Activated CD4-positive, alpha-beta T cell treated with anti-CD3 and anti-CD28 coated beads for 36 hours (primary cell): ENCODE data around the gene MYADML2. TPM values are rescaled to one million over a fixed set of nuclear protein-coding genes. Genes with fewer than 3 reads are reported as not detected.

Experiments
- ATAC-seq: fragments of 200-7000 bp; cut with Tn5 transposase; one replicate; pipeline ENCODE4 v1.10.0; 2021; ENCODE audit warnings: mild to moderate bottlenecking, moderate library complexity
- CTCF ChIA-PET: fragments of 350-600 bp; sonication (Branson Sonifier 250); formaldehyde crosslinking; loops from one replicate; lab custom pipeline; 2021; ENCODE audit warnings: antibody characterized with exemption; lab: Charles Lee
- POLR2A ChIA-PET: fragments of 350-600 bp; sonication (Branson Sonifier 250); formaldehyde crosslinking; loops from one replicate; lab custom pipeline; 2021; ENCODE audit warnings: antibody characterized with exemption, inconsistent platforms; lab: Charles Lee
- DNase-seq: peaks from one replicate; pipeline ENCODE4 v3.0.0-alpha.2; 2020
- H3K27ac Mint-ChIP-seq: one replicate; pipeline ENCODE4 v1.8.0; 2021; ENCODE audit warnings: mixed read lengths
- H3K27me3 Mint-ChIP-seq: one replicate; pipeline ENCODE4 v1.8.0; 2021; ENCODE audit warnings: mixed read lengths
- H3K36me3 Mint-ChIP-seq: one replicate; pipeline ENCODE4 v1.8.0; 2021; ENCODE audit warnings: low read depth, mixed read lengths
- H3K4me1 Mint-ChIP-seq: one replicate; pipeline ENCODE4 v1.8.0; 2021; ENCODE audit warnings: mixed read lengths
- H3K4me3 Mint-ChIP-seq: one replicate; pipeline ENCODE4 v1.8.0; 2021; ENCODE audit warnings: mild to moderate bottlenecking, moderate library complexity, mixed read lengths
- H3K9me3 Mint-ChIP-seq: one replicate; pipeline ENCODE4 v1.8.0; 2021; ENCODE audit warnings: low read depth, mixed read lengths
- intact Hi-C, 2 experiments: fragments of 100-400 bp; cut with DNase I in 1 of 2; cut with micrococcal nuclease in 1 of 2; formaldehyde crosslinking; loops; one replicate each; pipeline versions ENCODE4 v1.14.2 to v1.15.1; 2022 to 2024; cut with DNase I, micrococcal nuclease
- total RNA-seq, 2 experiments: library from RNA; stranded (reverse); gene quantifications; one replicate each; pipeline ENCODE4 v1.2.3, GENCODE V29; 2021

The MYADML2 gene
- total RNA-seq, 2 experiments from 2014 or later, result not detected

GRCh38 chr17:81962499-81963441, 15.7 kb upstream of the MYADML2 start:
- DNase-seq (no peak), ATAC-seq (no peak)
- Mint-ChIP-seq H3K36me3 (no peaks in the 10 kb centered on the region), H3K27me3 (peaks cover 11% of the 10 kb centered on the region), H3K4me1 (no peaks in the 10 kb centered on the region), H3K9me3 (no peaks in the 10 kb centered on the region), H3K27ac (no peak overlapping the region), H3K4me3 (no peak overlapping the region)
- CTCF ChIA-PET, result interaction anchor here (0.6 kb wide), 3 partner anchors 40 to 436 kb away, joined by 3 read pairs; no protein-coding TSS in a partner anchor
- POLR2A ChIA-PET, result interaction anchor here (0.6 kb wide), 1 partner anchor 10 kb away, joined by 4 read pairs; no protein-coding TSS in a partner anchor
- intact Hi-C loops, result no loop called here

GRCh38 chr17:81961521-81962498, 14.8 kb upstream of the MYADML2 start:
- ChIA-PET POLR2A (no interaction called here), CTCF (interaction anchor here (0.6 kb wide), 1 partner anchor 41 kb away, joined by 3 read pairs; no protein-coding TSS in a partner anchor)
- H3K4me3 Mint-ChIP-seq, result no peak overlapping the region
- peaks cover 11% of the 10 kb centered on the region for H3K27me3 Mint-ChIP-seq
- no peaks in the 10 kb centered on the region for H3K36me3 Mint-ChIP-seq
- ATAC-seq (no peak), DNase-seq (no peak)
- no peaks in the 10 kb centered on the region for H3K9me3 Mint-ChIP-seq
- H3K27ac Mint-ChIP-seq, result no peak overlapping the region
- no peaks in the 10 kb centered on the region for H3K4me1 Mint-ChIP-seq
- intact Hi-C loops, result loop anchor here in 1 of 2 experiments (2.0 kb wide), 1 partner anchor 193 kb away; no protein-coding TSS in a partner anchor

GRCh38 chr17:81961087-81961511, 14.1 kb upstream of the MYADML2 start, which contains the start of gene NOTUM:
TSS of gene NOTUM (minus strand) at chr17:81961187. CDS start at chr17:81960909, 278 bp downstream.
- DNase-seq (no peak), ATAC-seq (no peak)
- no peak within 1 kb of the TSS for H3K4me3 Mint-ChIP-seq
- no peaks in the 10 kb centered on the region for H3K9me3 Mint-ChIP-seq
- intact Hi-C loops, result loop anchor here in 1 of 2 experiments (2.0 kb wide), 1 partner anchor 194 kb away; no protein-coding TSS in a partner anchor
- H3K27me3 Mint-ChIP-seq, result peaks cover 11% of the 10 kb centered on the region
- CTCF ChIA-PET, result interaction anchor here (0.5 to 2.3 kb wide), 3 partner anchors 23 to 61 kb away, joined by 3 to 54 read pairs (median 8); partner anchors contain the start of genes CENPX and LRRC45
- no peak within 1 kb of the TSS for H3K27ac Mint-ChIP-seq
- no peaks in the 10 kb centered on the region for H3K4me1 Mint-ChIP-seq
- POLR2A ChIA-PET, result no interaction called here
- H3K36me3 Mint-ChIP-seq, result no peaks in the 10 kb centered on the region

- POLR2A ChIA-PET, result interaction anchor here (1.1 kb wide), 1 partner anchor 61 kb away, joined by 3 read pairs; no protein-coding TSS in a partner anchor
- intact Hi-C loops, result loop anchor here in 1 of 2 experiments (2.0 kb wide), 1 partner anchor 194 kb away; no protein-coding TSS in a partner anchor
- Mint-ChIP-seq H3K27me3 (peaks cover 11% of the 10 kb centered on the region), H3K27ac (no peak overlapping the region), H3K9me3 (no peaks in the 10 kb centered on the region), H3K36me3 (no peaks in the 10 kb centered on the region), H3K4me1 (no peaks in the 10 kb centered on the region), H3K4me3 (no peak overlapping the region)
- DNase-seq, result peak; percentile 45
- no peak for ATAC-seq
- CTCF ChIA-PET, result interaction anchor here (0.5 to 2.3 kb wide), 18 partner anchors 10 to 486 kb away, joined by 3 to 54 read pairs (median 3); partner anchors contain the start of genes CENPX and LRRC45
Measured at GRCh38 chr17:81960130-81960958, 13.3 kb upstream of the MYADML2 start.

- H3K27ac Mint-ChIP-seq, result no peak overlapping the region
- POLR2A ChIA-PET, result interaction anchor here (1.1 kb wide), 1 partner anchor 62 kb away, joined by 3 read pairs; no protein-coding TSS in a partner anchor
Measured at GRCh38 chr17:81959362-81960129, 12.5 kb upstream of the MYADML2 start.

GRCh38 chr17:81958633-81959342, 11.8 kb upstream of the MYADML2 start:
- Mint-ChIP-seq H3K4me3 (peak overlapping the region; percentile 38), H3K9me3 (no peaks in the 10 kb centered on the region), H3K36me3 (no peaks in the 10 kb centered on the region), H3K27me3 (peaks cover 11% of the 10 kb centered on the region), H3K4me1 (no peaks in the 10 kb centered on the region), H3K27ac (no peak overlapping the region)
- CTCF ChIA-PET, result interaction anchor here (0.6 to 2.3 kb wide), 26 partner anchors 8 to 487 kb away, joined by 3 to 54 read pairs (median 3); partner anchors contain the start of genes CENPX, DCXR, LRRC45 and RAC3
- intact Hi-C loops, result loop anchor here (1.0 kb wide), 3 partner anchors 19 to 79 kb away; partner anchors contain the start of genes ASPSCR1 (in 1 of the 2) and DCXR (in 1 of the 2)
- ATAC-seq, result no peak
- POLR2A ChIA-PET, result interaction anchor here (1.1 kb wide), 1 partner anchor 63 kb away, joined by 3 read pairs; no protein-coding TSS in a partner anchor
- DNase-seq, result no peak

More at GRCh38 chr17:81959362-81960129, 12.5 kb upstream of the MYADML2 start:
- peak overlapping the region; percentile 38 for H3K4me3 Mint-ChIP-seq
- ATAC-seq (peak; percentile 90), DNase-seq (peak; percentile 86)
- no peaks in the 10 kb centered on the region for H3K36me3 Mint-ChIP-seq
- peaks cover 11% of the 10 kb centered on the region for H3K27me3 Mint-ChIP-seq
- H3K4me1 Mint-ChIP-seq, result no peaks in the 10 kb centered on the region
- intact Hi-C loops, result loop anchor here (1.0 to 2.0 kb wide), 4 partner anchors 18 to 195 kb away; partner anchors contain the start of genes ASPSCR1 (in 1 of the 2) and DCXR (in 1 of the 2)
- CTCF ChIA-PET, result interaction anchor here (0.5 to 2.3 kb wide), 28 partner anchors 9 to 487 kb away, joined by 3 to 54 read pairs (median 3); partner anchors contain the start of genes CENPX, DCXR, LRRC45 and RAC3
- no peaks in the 10 kb centered on the region for H3K9me3 Mint-ChIP-seq

- CTCF ChIA-PET, result no interaction called here
- no peaks in the 10 kb centered on the region for H3K9me3 Mint-ChIP-seq
- H3K4me1 Mint-ChIP-seq, result no peaks in the 10 kb centered on the region
- no peak overlapping the region for H3K4me3 Mint-ChIP-seq
- no peak for DNase-seq
- H3K36me3 Mint-ChIP-seq, result no peaks in the 10 kb centered on the region
- H3K27me3 Mint-ChIP-seq, result peaks cover 11% of the 10 kb centered on the region
- no peak for ATAC-seq
- no peak overlapping the region for H3K27ac Mint-ChIP-seq
- POLR2A ChIA-PET, result no interaction called here
- intact Hi-C loops, result no loop called here
Measured at GRCh38 chr17:81957691-81958432, 10.8 kb upstream of the MYADML2 start.
